Measurements from ENCODE around the gene PIEZO2.

Gene PIEZO2

DNA sequence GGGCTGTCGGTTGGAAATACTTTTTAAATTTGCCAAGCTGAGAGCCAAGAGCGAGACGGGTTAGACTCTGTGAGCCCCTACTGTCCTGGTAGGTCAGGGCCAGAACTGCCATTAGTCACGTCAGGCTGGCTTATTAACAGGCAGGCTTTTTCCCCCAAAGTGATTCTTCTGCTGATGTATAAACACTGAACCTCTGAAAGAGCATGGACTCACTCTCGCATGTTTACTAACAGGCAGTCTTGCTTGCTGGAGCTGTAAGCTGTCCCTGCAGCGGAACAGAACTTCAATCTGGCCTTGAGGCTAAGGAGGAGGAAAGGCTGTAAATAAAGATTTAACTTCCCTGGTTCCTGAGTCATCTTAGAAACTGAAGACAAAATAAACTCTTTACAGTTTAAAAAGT lies 288.4 kb downstream of the PIEZO2 start:
- no peaks in the 10 kb centered on the region for H3K9me2 ChIP-seq (replicated peaks; ENCODE audit: low read depth, low read length)
- H3K36me3 ChIP-seq (ENCODE audit: insufficient read depth, low read length) = no peaks in the 10 kb centered on the region
- no peak overlapping the region for H3K9ac ChIP-seq (ENCODE audit: low read depth, low read length, poor library complexity, severe bottlenecking)
- H3F3A ChIP-seq (ENCODE audit: low read depth) = no peaks in the 10 kb centered on the region
- peaks cover 18% of the 10 kb centered on the region for H3K4me1 ChIP-seq (ENCODE audit: insufficient read depth, low read length, poor library complexity, severe bottlenecking)
- no peak for TF ChIP-seq EZH2phosphoT487 (IDR thresholded peaks at IDR 0.05; ENCODE audit: borderline replicate concordance)
- TF ChIP-seq, protein P1, sequence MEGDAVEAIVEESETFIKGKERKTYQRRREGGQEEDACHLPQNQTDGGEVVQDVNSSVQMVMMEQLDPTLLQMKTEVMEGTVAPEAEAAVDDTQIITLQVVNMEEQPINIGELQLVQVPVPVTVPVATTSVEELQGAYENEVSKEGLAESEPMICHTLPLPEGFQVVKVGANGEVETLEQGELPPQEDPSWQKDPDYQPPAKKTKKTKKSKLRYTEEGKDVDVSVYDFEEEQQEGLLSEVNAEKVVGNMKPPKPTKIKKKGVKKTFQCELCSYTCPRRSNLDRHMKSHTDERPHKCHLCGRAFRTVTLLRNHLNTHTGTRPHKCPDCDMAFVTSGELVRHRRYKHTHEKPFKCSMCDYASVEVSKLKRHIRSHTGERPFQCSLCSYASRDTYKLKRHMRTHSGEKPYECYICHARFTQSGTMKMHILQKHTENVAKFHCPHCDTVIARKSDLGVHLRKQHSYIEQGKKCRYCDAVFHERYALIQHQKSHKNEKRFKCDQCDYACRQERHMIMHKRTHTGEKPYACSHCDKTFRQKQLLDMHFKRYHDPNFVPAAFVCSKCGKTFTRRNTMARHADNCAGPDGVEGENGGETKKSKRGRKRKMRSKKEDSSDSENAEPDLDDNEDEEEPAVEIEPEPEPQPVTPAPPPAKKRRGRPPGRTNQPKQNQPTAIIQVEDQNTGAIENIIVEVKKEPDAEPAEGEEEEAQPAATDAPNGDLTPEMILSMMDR (conservative IDR thresholded peaks at IDR 0.05; ENCODE audit: low read length) = no peak
- H3K9me3 ChIP-seq (ENCODE audit: insufficient read depth, low read depth, low read length) = peaks cover 5% of the 10 kb centered on the region; the same call in 1 of the 2 replicates
- H3K4me2 ChIP-seq (ENCODE audit: low read depth, low read length, poor library complexity, severe bottlenecking) = no peak overlapping the region
- H3K79me2 ChIP-seq (ENCODE audit: insufficient read depth, low read length) = no peaks in the 10 kb centered on the region
- no peak overlapping the region for H2AFZ ChIP-seq (ENCODE audit: low read length)
- no peaks in the 10 kb centered on the region for H3K27me3 ChIP-seq (ENCODE audit: insufficient read depth, low read length, poor library complexity, severe bottlenecking)
- H3K4me3 ChIP-seq (ENCODE audit: low read length, poor library complexity, severe bottlenecking) = no peak overlapping the region
- no peaks in the 10 kb centered on the region for H4K20me1 ChIP-seq (ENCODE audit: insufficient read depth, low read length, poor library complexity, severe bottlenecking)

DNA sequence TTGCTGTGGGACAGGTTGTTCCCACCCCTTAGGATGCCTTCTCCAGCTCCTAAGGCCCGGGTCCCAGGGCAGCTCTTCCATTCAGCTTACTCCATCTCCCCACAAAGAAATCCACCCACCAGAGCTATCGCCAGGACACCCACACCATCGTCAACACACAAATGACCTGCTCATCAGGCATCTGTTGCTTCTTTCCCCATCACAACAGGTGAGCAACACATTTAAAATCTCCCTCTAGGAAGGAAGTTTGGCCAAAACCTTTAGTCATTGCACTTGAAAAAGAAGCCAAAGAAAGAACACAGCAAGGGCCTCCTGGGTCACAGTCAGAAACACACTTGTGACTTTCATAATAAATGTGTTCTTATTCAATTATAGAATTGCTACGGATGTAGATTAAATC lies 289.0 kb downstream of the PIEZO2 start:
- Histone ChIP-seq H3K27me3 (ENCODE audit: insufficient read depth, low read length, poor library complexity, severe bottlenecking) (no peaks in the 10 kb centered on the region), H4K20me1 (ENCODE audit: insufficient read depth, low read length, poor library complexity, severe bottlenecking) (no peaks in the 10 kb centered on the region), H3K9me2 (replicated peaks; ENCODE audit: low read depth, low read length) (no peaks in the 10 kb centered on the region), H3K9ac (ENCODE audit: low read depth, low read length, poor library complexity, severe bottlenecking) (no peak overlapping the region), H3K9me3 (ENCODE audit: insufficient read depth, low read depth, low read length) (peaks cover 5% of the 10 kb centered on the region; the same call in 1 of the 2 replicates), H3K4me1 (ENCODE audit: insufficient read depth, low read length, poor library complexity, severe bottlenecking) (peaks cover 18% of the 10 kb centered on the region), H3K36me3 (ENCODE audit: insufficient read depth, low read length) (no peaks in the 10 kb centered on the region), H3F3A (ENCODE audit: low read depth) (no peaks in the 10 kb centered on the region), H3K79me2 (ENCODE audit: insufficient read depth, low read length) (no peaks in the 10 kb centered on the region), H3K4me3 (ENCODE audit: low read length, poor library complexity, severe bottlenecking) (no peak overlapping the region), H3K4me2 (ENCODE audit: low read depth, low read length, poor library complexity, severe bottlenecking) (no peak overlapping the region), H2AFZ (ENCODE audit: low read length) (no peak overlapping the region)
- TF ChIP-seq, protein P1 (conservative IDR thresholded peaks at IDR 0.05; ENCODE audit: low read length) = no peak
- no peak for TF ChIP-seq EZH2phosphoT487 (IDR thresholded peaks at IDR 0.05; ENCODE audit: borderline replicate concordance)

DNA sequence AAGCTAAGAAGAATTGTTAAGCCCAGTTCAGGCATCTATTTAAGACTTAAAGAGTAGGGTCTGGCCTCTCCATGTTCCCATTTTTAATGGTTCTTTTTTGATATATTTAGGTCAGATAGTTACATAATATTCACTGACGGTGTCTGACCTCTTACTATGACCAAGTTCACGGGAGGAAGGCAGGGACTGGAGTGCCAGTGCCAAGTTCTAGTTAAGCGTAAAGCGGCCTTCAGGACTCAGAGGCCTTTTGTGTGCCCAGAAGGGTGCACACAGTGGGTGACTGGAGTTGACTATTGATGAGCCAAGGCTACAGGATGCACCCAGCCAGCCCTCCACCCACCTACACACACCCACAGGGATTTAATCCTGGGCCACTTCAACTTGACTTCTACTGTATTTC lies 290.9 kb downstream of the PIEZO2 start:
- no peaks in the 10 kb centered on the region for H3K27me3 ChIP-seq (ENCODE audit: insufficient read depth, low read length, poor library complexity, severe bottlenecking)
- peaks cover 18% of the 10 kb centered on the region for H3K4me1 ChIP-seq (ENCODE audit: insufficient read depth, low read length, poor library complexity, severe bottlenecking)
- no peak overlapping the region for H2AFZ ChIP-seq (ENCODE audit: low read length)
- H3F3A ChIP-seq (ENCODE audit: low read depth) = no peaks in the 10 kb centered on the region
- H3K9ac ChIP-seq (ENCODE audit: low read depth, low read length, poor library complexity, severe bottlenecking) = no peak overlapping the region
- TF ChIP-seq, protein P1 (conservative IDR thresholded peaks at IDR 0.05; ENCODE audit: low read length) = no peak
- TF ChIP-seq EZH2phosphoT487 (IDR thresholded peaks at IDR 0.05; ENCODE audit: borderline replicate concordance) = no peak
- no peak overlapping the region for H3K4me3 ChIP-seq (ENCODE audit: low read length, poor library complexity, severe bottlenecking)
- H3K9me3 ChIP-seq (ENCODE audit: insufficient read depth, low read depth, low read length) = no peaks in the 10 kb centered on the region
- no peak overlapping the region for H3K4me2 ChIP-seq (ENCODE audit: low read depth, low read length, poor library complexity, severe bottlenecking)
- no peaks in the 10 kb centered on the region for H3K79me2 ChIP-seq (ENCODE audit: insufficient read depth, low read length)
- no peaks in the 10 kb centered on the region for H3K36me3 ChIP-seq (ENCODE audit: insufficient read depth, low read length)
- H3K9me2 ChIP-seq (replicated peaks; ENCODE audit: low read depth, low read length) = no peaks in the 10 kb centered on the region
- H4K20me1 ChIP-seq (ENCODE audit: insufficient read depth, low read length, poor library complexity, severe bottlenecking) = no peaks in the 10 kb centered on the region
